ENCODE results near the gene MYMX.

The MYMX gene

GRCh38 chr6:44255871-44256774 lies 39.4 kb downstream of the MYMX start:
- peak overlapping the region; percentile 14 for H4K91ac ChIP-seq (ENCODE audit: low read depth, low read length, poor library complexity)
- no peak overlapping the region for H2BK12ac ChIP-seq (ENCODE audit: low read length)
- H3K36me3 ChIP-seq (replicated peaks in 1 of 2; ENCODE audit: control insufficient read depth in 2 of 2, insufficient read depth in 2 of 2, low read length in 2 of 2) = peaks cover 47 to 80% of the 10 kb centered on the region in 2 donors
- peak overlapping the region; percentile 91 for H2BK5ac ChIP-seq (ENCODE audit: low read length)
- no peak for DNase-seq (ENCODE audit: low spot score)
- peak overlapping the region; percentile 91 for H3K9ac ChIP-seq (ENCODE audit: low read depth, low read length, poor library complexity)
- no peak overlapping the region for H3K14ac ChIP-seq (ENCODE audit: low read length)
- H3K23ac ChIP-seq (ENCODE audit: low read depth, low read length, poor library complexity) = peak overlapping the region; percentile 92
- no peak overlapping the region for H4K8ac ChIP-seq (ENCODE audit: low read depth, low read length)
- no peak overlapping the region for H2BK120ac ChIP-seq (ENCODE audit: low read depth, low read length)
- no CpG with 5 or more reads among the region's 15 CpGs for WGBS, 2 donors (ENCODE audit: extremely low coverage in 2 of 2, insufficient read length in 2 of 2, insufficient replicate concordance in 1 of 2)
- H3K9me3 ChIP-seq (replicated peaks in 1 of 2; ENCODE audit: control insufficient read depth in 2 of 2, insufficient read depth in 1 of 2, low read depth in 1 of 2, low read length in 2 of 2) = no peaks in the 10 kb centered on the region
- no peaks in the 10 kb centered on the region for H3K79me1 ChIP-seq (ENCODE audit: low read depth, low read length)
- H2AK5ac ChIP-seq (ENCODE audit: low read depth, low read length) = peak overlapping the region; percentile 77
- peak overlapping the region; percentile 98 for H3K4me2 ChIP-seq (ENCODE audit: insufficient read depth, low read length, poor library complexity, severe bottlenecking)
- H3K27me3 ChIP-seq (ENCODE audit: control insufficient read depth in 3 of 3, insufficient read depth in 3 of 3, low read depth in 1 of 3, low read length in 3 of 3) = no peaks in the 10 kb centered on the region
- peak overlapping the region; percentile 91 for H2AFZ ChIP-seq (ENCODE audit: low read length)
- H3K4me3 ChIP-seq (ENCODE audit: low read length in 2 of 2) = peak overlapping the region; percentile 67 to 95
- H3K4ac ChIP-seq (ENCODE audit: low read length) = no peak overlapping the region
- H3K4me1 ChIP-seq (ENCODE audit: control insufficient read depth in 2 of 2, insufficient read depth in 1 of 2, low read depth in 1 of 2, low read length in 2 of 2) = peaks cover 12 to 14% of the 10 kb centered on the region in 2 donors
- H2BK15ac ChIP-seq (ENCODE audit: low read length) = peak overlapping the region; percentile 55
- peak overlapping the region; percentile 90 for H3K27ac ChIP-seq (replicated peaks; ENCODE audit: low read length)
- peak overlapping the region; percentile 88 for H3K18ac ChIP-seq (ENCODE audit: low read length)

- peaks cover 47 to 80% of the 10 kb centered on the region in 2 donors for H3K36me3 ChIP-seq (replicated peaks in 1 of 2; ENCODE audit: control insufficient read depth in 2 of 2, insufficient read depth in 2 of 2, low read length in 2 of 2)
- peak overlapping the region; percentile 90 for H3K27ac ChIP-seq (replicated peaks; ENCODE audit: low read length)
Observed at GRCh38 chr6:44256775-44257024, 40.0 kb downstream of the MYMX start.

DNA sequence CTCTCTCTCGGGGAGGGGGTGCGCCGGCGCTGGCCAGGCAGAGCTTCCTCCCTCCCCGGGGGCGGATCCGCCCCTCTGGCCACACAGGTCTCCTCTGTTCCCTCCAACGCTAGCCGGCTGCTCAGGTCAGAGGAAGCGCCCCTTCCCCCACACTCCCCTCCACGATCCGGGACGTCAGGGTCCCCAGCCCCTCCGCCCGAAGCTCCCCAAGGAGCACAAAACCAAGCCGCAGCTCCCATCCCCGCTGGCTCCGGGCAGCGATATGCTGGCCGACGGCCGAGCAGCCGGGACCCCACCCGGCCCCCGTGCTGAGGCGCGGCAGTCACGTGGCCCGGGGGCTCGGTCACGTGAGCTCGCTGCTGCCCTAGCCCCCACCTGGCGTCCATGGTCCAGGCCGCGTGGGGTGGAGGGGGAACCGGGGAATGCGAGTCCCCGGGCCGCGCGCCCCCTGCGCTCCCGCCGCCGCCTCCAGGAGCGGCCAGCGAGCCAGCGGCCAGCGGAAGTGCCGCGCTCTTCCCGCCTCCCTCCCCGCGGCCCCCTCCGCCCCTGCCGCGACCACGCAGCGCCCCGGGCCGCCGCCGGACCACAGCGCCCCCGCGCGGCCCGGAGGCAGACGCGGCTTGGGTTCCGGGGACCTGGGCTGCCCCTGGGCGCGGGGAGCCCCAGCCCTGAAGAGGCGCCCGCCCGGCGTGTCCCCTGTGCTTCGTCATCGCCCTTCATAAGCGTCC lies 40.5 kb downstream of the MYMX start, which contains the start of gene SLC35B2:
Gene SLC35B2 (minus strand): TSS at position 504 of the 728 bp plus-strand sequence. CDS start 118 bp downstream, at position 386.
- no CpG with 5 or more reads among the region's 80 CpGs for WGBS, 2 donors (ENCODE audit: extremely low coverage in 2 of 2, insufficient read length in 2 of 2, insufficient replicate concordance in 1 of 2)
- H3K36me3 ChIP-seq (replicated peaks in 1 of 2; ENCODE audit: control insufficient read depth in 2 of 2, insufficient read depth in 2 of 2, low read length in 2 of 2) = peaks cover 42 to 80% of the 10 kb centered on the region in 2 donors
- H4K91ac ChIP-seq (ENCODE audit: low read depth, low read length, poor library complexity) = peak within 1 kb of the TSS; percentile 14
- peaks cover 12 to 14% of the 10 kb centered on the region in 2 donors for H3K4me1 ChIP-seq (ENCODE audit: control insufficient read depth in 2 of 2, insufficient read depth in 1 of 2, low read depth in 1 of 2, low read length in 2 of 2)
- peak within 1 kb of the TSS; percentile 92 for H3K23ac ChIP-seq (ENCODE audit: low read depth, low read length, poor library complexity)
- H2BK15ac ChIP-seq (ENCODE audit: low read length) = peak within 1 kb of the TSS; percentile 55
- H3K27me3 ChIP-seq (ENCODE audit: control insufficient read depth in 3 of 3, insufficient read depth in 3 of 3, low read depth in 1 of 3, low read length in 3 of 3) = no peaks in the 10 kb centered on the region
- peak within 1 kb of the TSS; percentile 91 for H2BK5ac ChIP-seq (ENCODE audit: low read length)
- H2BK120ac ChIP-seq (ENCODE audit: low read depth, low read length) = no peak within 1 kb of the TSS
- peak within 1 kb of the TSS; percentile 72 for H3K4ac ChIP-seq (ENCODE audit: low read length)
- peak within 1 kb of the TSS; percentile 98 for H3K18ac ChIP-seq (ENCODE audit: low read length)
- peak; percentile 78 for DNase-seq (ENCODE audit: low spot score)
- peak within 1 kb of the TSS; percentile 26 for H3K14ac ChIP-seq (ENCODE audit: low read length)
- H2AK5ac ChIP-seq (ENCODE audit: low read depth, low read length) = peak within 1 kb of the TSS; percentile 77
- no peak within 1 kb of the TSS for H2BK12ac ChIP-seq (ENCODE audit: low read length)
- peak within 1 kb of the TSS; percentile 90 for H3K27ac ChIP-seq (replicated peaks; ENCODE audit: low read length)
- peak within 1 kb of the TSS; percentile 67 to 95 for H3K4me3 ChIP-seq (ENCODE audit: low read length in 2 of 2)
- no peak within 1 kb of the TSS for H4K8ac ChIP-seq (ENCODE audit: low read depth, low read length)
- no peaks in the 10 kb centered on the region for H3K79me1 ChIP-seq (ENCODE audit: low read depth, low read length)
- no peaks in the 10 kb centered on the region for H3K9me3 ChIP-seq (replicated peaks in 1 of 2; ENCODE audit: control insufficient read depth in 2 of 2, insufficient read depth in 1 of 2, low read depth in 1 of 2, low read length in 2 of 2)
- H2AFZ ChIP-seq (ENCODE audit: low read length) = peak within 1 kb of the TSS; percentile 91
- H3K4me2 ChIP-seq (ENCODE audit: insufficient read depth, low read length, poor library complexity, severe bottlenecking) = peak within 1 kb of the TSS; percentile 98
- peak within 1 kb of the TSS; percentile 91 for H3K9ac ChIP-seq (ENCODE audit: low read depth, low read length, poor library complexity)

More at GRCh38 chr6:44256775-44257024, 40.0 kb downstream of the MYMX start:
- H2BK120ac ChIP-seq (ENCODE audit: low read depth, low read length) = no peak overlapping the region
- peak overlapping the region; percentile 98 for H3K4me2 ChIP-seq (ENCODE audit: insufficient read depth, low read length, poor library complexity, severe bottlenecking)
- H3K9me3 ChIP-seq (replicated peaks in 1 of 2; ENCODE audit: control insufficient read depth in 2 of 2, insufficient read depth in 1 of 2, low read depth in 1 of 2, low read length in 2 of 2) = no peaks in the 10 kb centered on the region
- H3K4ac ChIP-seq (ENCODE audit: low read length) = no peak overlapping the region
- H3K79me1 ChIP-seq (ENCODE audit: low read depth, low read length) = no peaks in the 10 kb centered on the region
- H3K18ac ChIP-seq (ENCODE audit: low read length) = peak overlapping the region; percentile 88
- peaks cover 12 to 14% of the 10 kb centered on the region in 2 donors for H3K4me1 ChIP-seq (ENCODE audit: control insufficient read depth in 2 of 2, insufficient read depth in 1 of 2, low read depth in 1 of 2, low read length in 2 of 2)
- H3K27me3 ChIP-seq (ENCODE audit: control insufficient read depth in 3 of 3, insufficient read depth in 3 of 3, low read depth in 1 of 3, low read length in 3 of 3) = no peaks in the 10 kb centered on the region
- peak overlapping the region; percentile 67 to 95 for H3K4me3 ChIP-seq (ENCODE audit: low read length in 2 of 2)
- peak overlapping the region; percentile 55 for H2BK15ac ChIP-seq (ENCODE audit: low read length)
- H3K23ac ChIP-seq (ENCODE audit: low read depth, low read length, poor library complexity) = peak overlapping the region; percentile 92
- no peak overlapping the region for H3K14ac ChIP-seq (ENCODE audit: low read length)
- no CpG with 5 or more reads among the region's 12 CpGs for WGBS, 2 donors (ENCODE audit: extremely low coverage in 2 of 2, insufficient read length in 2 of 2, insufficient replicate concordance in 1 of 2)
- no peak overlapping the region for H4K8ac ChIP-seq (ENCODE audit: low read depth, low read length)
- peak overlapping the region; percentile 91 for H3K9ac ChIP-seq (ENCODE audit: low read depth, low read length, poor library complexity)
- peak overlapping the region; percentile 91 for H2AFZ ChIP-seq (ENCODE audit: low read length)
- DNase-seq (ENCODE audit: low spot score) = peak; percentile 76
- H4K91ac ChIP-seq (ENCODE audit: low read depth, low read length, poor library complexity) = no peak overlapping the region
- no peak overlapping the region for H2BK12ac ChIP-seq (ENCODE audit: low read length)
- H2AK5ac ChIP-seq (ENCODE audit: low read depth, low read length) = peak overlapping the region; percentile 77
- H2BK5ac ChIP-seq (ENCODE audit: low read length) = peak overlapping the region; percentile 91

Measured in neuronal stem cell (in vitro differentiated cells).